ENCODE results near the gene ZNF37A. TPM values are rescaled to one million over a fixed set of nuclear protein-coding genes. Genes with fewer than 3 reads are reported as not detected.

The ZNF37A gene
- total RNA-seq, 1 experiment from 2014 or later: 18.5 TPM

DNA sequence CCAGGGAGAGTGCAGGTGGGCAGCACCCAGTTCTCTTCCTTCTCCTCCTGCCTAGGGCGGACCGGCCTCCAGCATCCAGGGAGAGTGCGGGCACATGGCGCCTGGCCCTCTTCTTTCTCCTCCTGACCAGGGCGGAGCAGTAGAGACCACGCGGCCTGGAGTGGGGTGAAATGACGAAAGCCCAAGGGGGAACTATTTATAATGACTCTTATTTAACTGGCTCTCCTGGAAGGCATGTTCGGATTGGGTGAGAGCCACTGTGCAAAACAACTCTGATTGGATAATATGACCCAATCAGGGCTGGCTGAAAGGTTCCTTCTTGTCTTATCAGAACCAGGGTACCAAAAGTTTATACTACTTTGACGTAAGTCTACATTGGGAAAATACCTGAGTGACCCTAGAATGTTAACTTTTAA lies 63.1 kb downstream of the ZNF37A start:
- Histone ChIP-seq H3K9ac (ENCODE audit: low read length) (no peak overlapping the region), H4K20me1 (ENCODE audit: insufficient read depth) (no peaks in the 10 kb centered on the region), H3K27ac (ENCODE audit: low read depth, low read length) (no peak overlapping the region), H3K4me1 (ENCODE audit: control insufficient read depth in 1 of 2, insufficient read depth in 2 of 2, low read length in 2 of 2) (peaks cover 0 to 6% of the 10 kb centered on the region in 2 experiments; a peak in 1 of 4 replicates), H3K27me3 (ENCODE audit: insufficient read depth, low read length) (no peaks in the 10 kb centered on the region), H3K79me2 (ENCODE audit: insufficient read depth, low read length) (no peaks in the 10 kb centered on the region), H2AFZ (ENCODE audit: low read depth, low read length, poor library complexity, severe bottlenecking) (no peak overlapping the region), H3K36me3 (ENCODE audit: control insufficient read depth in 1 of 2, insufficient read depth in 2 of 2, low read length in 2 of 2) (no peaks in the 10 kb centered on the region), H3K4me2 (ENCODE audit: low read length) (no peak overlapping the region), H3K9me3 (ENCODE audit: control insufficient read depth in 1 of 2, insufficient read depth in 1 of 2, low read depth in 1 of 2, low read length in 2 of 2) (peaks cover 0 to 9% of the 10 kb centered on the region in 2 experiments; a peak in 2 of 4 replicates), H3K4me3 (replicated peaks in 1 of 2; ENCODE audit: low read depth in 1 of 2, low read length in 2 of 2) (no peak overlapping the region), H3K9me2 (ENCODE audit: insufficient read depth) (no peaks in the 10 kb centered on the region)
- ATAC-seq (no peak), DNase-seq (ENCODE audit: low read depth, low spot score) (no peak)
- BruUV-seq (replicated peaks): no TSS peak
- RAD21 ChIA-PET (ENCODE audit: low non-redundant PET in 1 of 2, low total read pairs in 2 of 2, uncharacterized antibody in 2 of 2, unreplicated experiment in 2 of 2): no interaction called here
- CTCF ChIA-PET: no interaction called here
- intact Hi-C loops (cut with micrococcal nuclease): no loop called here
- POLR2A ChIA-PET: no interaction called here
- TF ChIP-seq POLR2A (IDR thresholded peaks at IDR 0.05; ENCODE audit: borderline replicate concordance, extremely low read depth, insufficient read depth, insufficient read length): no peak
- no peak for TF ChIP-seq SIN3A (IDR thresholded peaks at IDR 0.05; ENCODE audit: low read depth)
- no peak for TF ChIP-seq TCF7L2 (IDR thresholded peaks at IDR 0.05; ENCODE audit: borderline replicate concordance, extremely low read depth, insufficient read depth, insufficient read length)
- TF ChIP-seq ZBTB33 (IDR thresholded peaks at IDR 0.05; ENCODE audit: extremely low read depth, insufficient replicate concordance, low read length): no peak
- TF ChIP-seq SRF (IDR thresholded peaks at IDR 0.05; ENCODE audit: low read depth): no peak
- no peak for TF ChIP-seq ZFX (IDR thresholded peaks at IDR 0.05)
- TF ChIP-seq CEBPB (IDR thresholded peaks at IDR 0.05; ENCODE audit: low read depth): no peak
- TF ChIP-seq FOSL1 (IDR thresholded peaks at IDR 0.05; ENCODE audit: low read depth): no peak
- TF ChIP-seq, protein P1, sequence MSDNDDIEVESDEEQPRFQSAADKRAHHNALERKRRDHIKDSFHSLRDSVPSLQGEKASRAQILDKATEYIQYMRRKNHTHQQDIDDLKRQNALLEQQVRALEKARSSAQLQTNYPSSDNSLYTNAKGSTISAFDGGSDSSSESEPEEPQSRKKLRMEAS (IDR thresholded peaks at IDR 0.05): no peak
- no peak for TF ChIP-seq CTCF (IDR thresholded peaks at IDR 0.05 in 2 of 3, conservative IDR thresholded peaks at IDR 0.05 in 1 of 3; ENCODE audit: borderline replicate concordance in 1 of 3, insufficient read depth in 1 of 3, low read depth in 2 of 3, low read length in 2 of 3)
- TF ChIP-seq EZH2phosphoT487 (IDR thresholded peaks at IDR 0.05; ENCODE audit: borderline replicate concordance): no peak
- TF ChIP-seq YY1 (IDR thresholded peaks at IDR 0.05; ENCODE audit: extremely low read depth, insufficient replicate concordance, low read depth, low read length): no peak
